Stimulated activated CD4-positive, alpha-beta T cell treated with anti-CD3 and anti-CD28 coated beads, Interleukin-1b, Interleukin-23, amount 100 ng/mL, for 4 hours (primary cell): ENCODE measurements around the gene SLC31A1.
"Not testable (repeated sequence)": the region's sequence is repeated elsewhere in the genome, so short reads cannot be mapped to it uniquely, and the experiment has no call there.

Experiments
- DNase-seq, 2 donors: peaks; one replicate each; pipeline ENCODE4 v3.0.0-alpha.2; 2020; ENCODE audit warnings: low read depth in 2 of 2

SLC31A1 gene

DNA sequence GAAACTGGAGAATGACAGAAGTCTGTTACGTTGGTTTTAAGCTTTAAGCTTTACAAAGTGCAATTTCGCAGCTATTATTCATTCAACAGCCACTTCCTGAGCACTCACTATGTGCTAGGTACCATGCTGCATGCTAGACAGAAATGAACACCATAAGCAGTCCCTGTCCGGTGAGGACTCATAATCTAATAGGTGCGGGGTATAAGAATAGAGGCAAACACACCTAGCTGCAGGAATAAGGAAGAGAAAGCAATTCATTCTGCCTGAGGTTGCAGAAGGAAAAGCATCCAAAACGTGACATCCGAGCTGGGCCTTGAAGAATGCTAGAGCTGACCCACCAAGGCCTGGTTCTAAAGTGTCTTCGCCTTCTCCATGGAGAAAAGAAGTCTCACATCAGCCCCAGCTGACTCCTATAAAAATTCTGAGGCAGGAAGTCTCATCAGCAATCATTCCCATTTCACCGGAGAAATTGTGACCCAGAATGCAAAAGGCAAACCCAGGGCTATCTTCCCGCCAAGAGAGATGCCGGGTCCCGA, 809 bp upstream of the SLC31A1 start:
- DNase-seq = no peak

DNA sequence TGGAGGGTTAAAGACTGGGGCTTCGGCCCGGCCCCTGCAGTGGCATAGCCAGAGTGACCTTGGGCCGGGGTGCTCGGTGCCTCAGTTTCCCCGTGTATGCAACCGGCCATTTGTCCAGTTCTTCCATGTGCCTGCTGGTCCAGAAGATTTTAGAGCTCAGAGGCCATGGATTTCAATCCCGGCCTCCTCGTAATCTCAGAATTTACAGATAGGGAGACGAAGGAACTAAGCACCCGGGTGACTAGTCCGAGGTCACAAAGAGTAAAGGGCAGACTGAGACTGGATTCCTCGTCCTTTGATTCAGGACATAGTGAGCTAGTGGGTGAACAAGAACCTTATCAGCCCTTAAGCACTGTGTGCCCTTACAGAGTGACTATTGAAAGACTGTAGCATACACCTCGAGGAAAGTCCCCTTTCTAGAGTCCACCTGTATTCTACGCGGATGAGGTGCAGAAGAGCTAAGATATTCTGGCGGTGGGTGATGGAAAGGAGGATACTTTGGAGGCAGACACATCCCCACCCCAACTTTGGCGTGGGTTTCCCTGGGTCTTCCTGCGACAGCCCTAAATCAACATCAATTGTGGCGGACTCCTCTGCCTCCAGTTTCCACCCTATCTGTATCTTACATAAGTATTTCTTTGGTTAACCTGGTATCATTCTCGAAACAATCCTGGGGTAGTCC, 597 bp downstream of the SLC31A1 start:
- DNase-seq = no peak

DNA sequence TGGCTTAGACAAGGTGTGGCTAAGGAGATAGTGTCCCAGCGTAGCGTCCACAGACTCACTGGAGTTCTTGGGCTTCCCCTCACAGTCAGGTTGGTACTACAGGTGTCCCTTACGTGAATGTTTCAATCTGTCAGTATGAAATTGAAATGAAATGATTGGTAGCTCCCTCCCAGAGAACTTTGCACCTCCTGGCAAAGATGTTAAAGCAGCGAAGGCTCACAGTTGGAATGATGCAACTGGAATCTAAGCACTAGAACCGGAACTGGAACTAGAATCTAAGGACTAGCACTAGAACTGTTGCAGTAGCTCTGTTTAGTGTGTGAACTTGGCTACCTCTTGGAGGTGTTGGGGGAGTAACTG, 1.1 kb downstream of the SLC31A1 start:
- DNase-seq = no peak

DNA sequence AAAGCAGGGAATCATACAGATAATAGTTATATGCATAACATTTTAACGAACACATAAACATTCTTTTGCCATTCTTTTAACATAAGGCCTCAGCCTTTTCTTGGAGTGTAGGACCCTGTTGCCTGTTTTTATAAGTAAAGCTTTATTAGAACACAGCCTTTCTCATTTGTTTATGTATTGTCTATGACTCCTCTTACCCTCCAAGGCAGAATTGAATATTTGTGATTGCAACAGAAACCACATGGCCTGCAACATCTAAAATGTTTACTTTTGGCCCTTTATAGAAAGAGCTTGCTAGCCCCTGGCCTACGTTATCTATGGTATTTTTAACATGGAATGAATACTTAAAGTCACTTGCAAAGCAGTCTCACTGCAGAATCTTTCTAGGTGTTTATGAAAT, 2.6 kb downstream of the SLC31A1 start:
- no peak for DNase-seq

DNA sequence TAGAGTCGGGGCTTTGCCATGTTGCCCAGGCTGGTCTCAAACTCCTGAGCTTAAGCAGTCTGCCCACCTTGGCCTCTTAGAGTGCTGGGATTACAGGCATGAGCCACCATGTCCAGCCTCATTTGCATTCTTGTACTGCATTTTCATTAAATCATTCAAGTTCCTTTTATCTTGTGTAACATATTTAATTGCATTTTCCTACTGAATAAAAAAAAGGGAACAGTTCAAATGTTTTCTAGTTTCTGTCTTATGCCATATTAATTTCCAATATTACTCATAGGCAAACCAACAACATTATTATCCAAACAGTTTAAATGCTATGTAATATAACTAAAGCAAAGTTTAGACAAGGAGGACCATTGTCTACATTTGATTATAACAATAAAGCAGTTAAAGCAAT, 6.1 kb downstream of the SLC31A1 start:
- no peak for DNase-seq

DNA sequence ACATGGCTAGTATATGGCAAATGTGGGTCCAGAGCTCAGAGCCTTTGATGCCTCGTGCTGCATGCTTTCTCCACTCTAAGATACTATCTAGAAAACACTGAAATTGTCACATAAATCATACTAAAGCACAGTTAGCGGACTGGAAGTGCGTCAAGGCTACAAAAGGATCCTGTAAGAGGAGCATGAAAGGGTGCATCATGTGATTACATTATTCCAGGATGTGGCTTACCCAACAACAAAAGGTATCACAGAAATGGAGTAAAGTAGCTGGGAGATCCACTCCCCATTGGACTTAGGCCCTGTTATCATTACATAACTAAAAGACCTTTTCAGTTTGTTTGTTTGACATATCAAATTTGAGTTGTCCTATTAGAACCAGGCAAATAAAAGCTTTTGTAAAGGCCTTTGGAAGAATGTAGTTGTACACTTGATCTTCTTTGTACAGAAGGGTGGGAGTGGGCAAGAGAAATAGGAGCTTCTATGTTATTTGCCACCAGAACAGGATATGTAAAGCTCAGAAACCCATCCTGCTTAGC, 6.9 kb downstream of the SLC31A1 start:
- no peak for DNase-seq

DNA sequence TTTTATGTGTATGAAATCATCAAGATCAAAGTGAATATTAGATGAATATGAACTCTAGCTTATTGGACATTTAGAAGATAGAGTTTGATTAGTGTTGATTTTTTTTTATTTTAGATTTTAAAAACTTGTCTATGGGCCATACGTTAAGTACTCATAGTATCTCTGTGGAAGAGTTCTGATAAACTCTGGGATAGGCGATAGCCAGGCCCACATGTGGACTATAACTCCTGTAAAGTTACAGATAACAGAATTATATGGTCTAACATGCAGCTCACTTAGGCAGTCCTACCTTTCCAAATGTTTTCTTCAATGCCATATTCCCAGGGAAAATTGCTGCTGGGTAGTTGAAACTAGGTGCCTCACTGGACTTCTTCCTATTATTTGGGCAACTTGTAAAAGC, 10.4 kb downstream of the SLC31A1 start:
- no peak for DNase-seq

DNA sequence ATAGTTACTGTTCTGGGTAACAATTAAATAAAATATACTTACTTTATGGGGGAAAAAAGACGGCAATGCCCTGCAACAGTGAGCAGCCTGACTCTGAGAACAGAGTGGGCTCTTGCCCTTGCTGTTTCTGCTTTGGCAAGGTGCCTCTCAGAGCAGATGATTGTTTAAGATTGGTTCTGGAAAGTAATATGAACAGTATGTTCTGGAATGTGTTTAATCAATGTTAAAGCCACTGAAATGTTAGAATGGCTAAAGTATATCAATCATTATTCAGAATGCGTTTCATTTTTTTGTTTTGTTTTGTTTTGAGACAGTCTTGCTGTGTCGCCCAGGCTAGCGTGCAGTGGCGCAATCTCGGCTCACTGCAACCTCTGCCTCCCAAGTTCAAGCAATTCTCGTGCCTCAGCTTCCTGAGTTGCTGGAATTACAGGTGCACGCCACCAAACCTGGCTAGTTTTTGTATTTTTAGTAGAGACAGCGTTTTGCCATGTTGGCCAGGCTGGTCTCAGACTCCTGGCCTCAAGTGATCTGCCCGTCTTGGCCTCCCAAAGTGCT, 14.4 kb downstream of the SLC31A1 start:
- DNase-seq = not testable (repeated sequence)

DNA sequence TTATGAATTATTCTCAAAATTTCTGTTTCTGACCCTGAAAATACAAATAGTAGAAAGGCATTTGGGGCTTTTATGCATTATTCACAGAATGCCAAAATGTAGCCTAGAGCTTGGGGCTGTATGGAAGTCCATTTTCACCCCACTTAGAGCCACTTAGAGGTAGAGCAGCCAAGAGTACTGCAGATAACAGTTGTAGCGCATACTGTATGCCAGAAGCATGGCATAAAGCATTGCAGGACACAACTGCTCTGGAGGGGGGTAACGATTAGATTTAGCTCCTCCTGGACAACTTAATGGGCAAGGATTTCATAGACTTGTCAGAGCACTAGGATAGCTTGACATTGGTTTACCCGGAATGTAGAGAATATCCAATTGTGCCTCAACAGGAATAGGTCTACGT, 15.7 kb downstream of the SLC31A1 start:
- DNase-seq = no peak

DNA sequence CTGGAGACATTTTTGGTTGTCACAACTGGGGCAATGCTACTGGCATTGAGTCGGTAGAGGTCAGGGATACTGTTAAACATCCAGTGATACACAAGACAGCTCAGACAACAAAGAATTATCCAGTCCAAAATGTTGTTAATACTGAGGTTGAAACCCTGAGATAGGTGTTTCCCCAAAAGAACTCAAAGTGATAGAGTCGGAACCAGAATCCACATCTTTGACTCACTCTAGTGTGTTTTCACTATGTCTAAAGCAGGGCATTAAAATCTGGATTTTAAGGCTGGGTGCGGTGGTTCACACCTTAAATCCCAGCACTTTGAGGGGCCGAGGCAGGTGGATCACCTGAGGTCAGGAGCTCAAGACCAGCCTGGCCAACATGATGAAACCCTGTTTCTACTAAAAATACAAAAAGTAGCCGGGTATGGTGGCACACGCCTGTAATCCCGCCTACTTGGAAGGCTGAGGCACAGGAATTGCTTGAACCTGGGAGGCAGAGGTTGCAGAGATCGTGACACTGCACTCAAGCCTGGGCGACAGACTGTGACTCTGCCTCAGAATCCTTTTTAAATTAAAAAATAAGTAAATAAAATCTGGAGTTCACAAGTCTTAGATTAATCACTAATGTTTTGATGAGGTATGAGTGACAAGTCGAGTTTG, 17.0 kb downstream of the SLC31A1 start:
- DNase-seq = no peak

DNA sequence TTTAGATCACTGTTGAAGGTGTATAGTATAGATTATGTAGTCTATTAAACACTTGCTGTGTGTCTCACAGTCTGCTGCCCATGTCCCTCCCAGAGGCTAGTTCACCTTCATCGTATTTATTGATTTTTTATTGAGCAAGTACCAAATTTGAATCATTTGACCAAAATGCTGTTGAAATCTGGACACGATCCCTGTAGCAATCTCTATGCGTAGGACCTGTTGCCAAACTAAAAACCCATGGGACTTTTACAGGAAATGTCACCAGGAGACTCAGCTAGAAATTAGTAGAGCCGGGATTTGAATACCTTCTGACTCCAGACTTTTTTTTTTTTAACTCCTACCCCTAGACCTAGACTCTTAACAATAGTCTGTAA, 17.5 kb downstream of the SLC31A1 start:
- DNase-seq = no peak

DNA sequence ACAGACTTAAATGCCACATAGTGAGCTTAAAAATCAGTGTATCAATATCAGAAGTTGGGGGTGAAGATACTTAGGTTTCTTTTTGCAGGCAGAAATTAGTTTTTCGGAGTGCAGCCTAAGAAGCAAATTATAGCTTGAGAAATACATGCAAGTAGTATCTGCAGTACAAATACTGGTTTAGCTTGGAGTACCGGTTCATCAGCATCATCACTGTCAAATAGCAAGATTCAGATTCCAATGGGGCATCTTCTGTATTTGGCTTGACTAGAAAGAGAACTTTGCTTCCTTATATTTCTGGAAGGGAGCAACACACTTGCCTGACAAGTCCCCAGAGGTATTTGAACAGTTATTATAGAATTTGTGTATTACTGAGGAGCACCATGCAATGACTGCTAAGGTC, 19.8 kb downstream of the SLC31A1 start:
- DNase-seq = no peak

DNA sequence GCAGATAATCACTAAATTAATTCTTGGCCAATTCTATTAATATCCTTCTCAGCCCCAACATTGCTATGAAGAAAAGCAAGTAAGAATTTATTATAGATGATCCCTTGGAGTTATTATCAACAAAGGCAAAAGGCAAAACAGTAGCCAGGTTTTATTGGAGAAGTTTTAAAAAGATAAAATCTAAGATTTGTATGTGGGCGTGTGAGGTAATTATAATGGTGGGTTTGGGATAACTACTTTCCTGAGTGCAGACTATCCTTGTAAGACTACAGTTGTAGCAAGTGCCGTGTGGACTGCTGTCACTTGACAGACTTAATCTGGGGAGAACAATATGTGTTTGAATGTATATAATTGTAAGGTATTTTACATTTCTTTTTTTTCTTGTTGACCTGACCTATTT, 23.2 kb downstream of the SLC31A1 start:
- no peak for DNase-seq

DNA sequence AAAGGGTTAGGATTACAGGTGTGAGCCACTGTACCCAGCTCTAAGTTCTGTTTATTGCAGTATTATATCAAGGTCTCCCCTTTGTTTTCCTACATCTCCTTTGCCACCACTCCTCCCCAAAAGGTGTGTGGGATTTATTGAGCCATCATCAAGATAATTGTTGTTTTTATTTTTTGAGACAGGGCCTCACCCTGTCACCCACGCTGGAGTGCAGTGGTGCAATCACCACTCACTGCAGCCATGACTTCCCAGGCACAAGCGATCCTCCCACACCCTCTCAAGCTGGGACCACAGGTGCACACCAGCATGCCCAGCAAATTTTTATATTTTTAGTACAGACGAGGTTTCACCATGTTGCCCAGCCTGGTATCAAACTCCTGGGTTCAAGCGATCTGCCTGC, 24.6 kb downstream of the SLC31A1 start:
- DNase-seq = no peak

DNA sequence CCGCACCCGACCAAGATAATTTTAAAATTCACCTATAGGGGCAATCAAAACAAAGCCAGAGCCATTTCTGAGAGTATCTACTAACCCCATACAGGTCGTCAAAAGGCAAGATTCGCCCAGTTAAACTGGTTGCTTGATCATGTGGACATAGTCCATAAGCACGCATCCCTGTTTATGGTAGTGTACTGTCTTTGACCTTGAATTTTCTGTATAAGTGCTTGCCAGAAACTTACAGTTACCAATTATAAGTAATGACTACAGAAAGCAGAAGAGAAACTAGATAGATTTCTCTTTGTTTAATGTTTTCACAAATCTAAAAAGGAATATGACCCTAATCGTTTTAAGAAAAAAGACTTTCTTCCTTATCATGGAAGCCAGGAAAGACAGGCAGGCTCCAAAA, 25.6 kb downstream of the SLC31A1 start:
- no peak for DNase-seq

DNA sequence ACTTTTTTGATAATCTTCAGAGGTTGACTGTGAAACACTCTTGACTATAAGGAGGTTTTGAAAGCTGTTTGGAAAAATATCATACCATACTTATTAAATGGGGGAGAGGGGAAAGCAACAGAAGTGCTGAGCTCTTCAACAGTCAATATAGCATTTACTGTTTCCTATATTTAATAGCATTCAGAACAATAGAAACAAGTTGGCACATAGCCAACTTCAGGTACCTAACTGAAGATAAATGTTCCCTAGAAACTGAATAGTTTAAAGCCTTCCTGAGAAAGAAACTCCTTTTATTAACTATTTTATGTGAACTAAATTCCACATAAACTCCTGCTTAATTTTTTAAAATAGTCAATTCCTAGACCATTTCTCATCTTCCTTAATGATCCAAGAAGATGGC, 26.3 kb downstream of the SLC31A1 start:
- no peak for DNase-seq

DNA sequence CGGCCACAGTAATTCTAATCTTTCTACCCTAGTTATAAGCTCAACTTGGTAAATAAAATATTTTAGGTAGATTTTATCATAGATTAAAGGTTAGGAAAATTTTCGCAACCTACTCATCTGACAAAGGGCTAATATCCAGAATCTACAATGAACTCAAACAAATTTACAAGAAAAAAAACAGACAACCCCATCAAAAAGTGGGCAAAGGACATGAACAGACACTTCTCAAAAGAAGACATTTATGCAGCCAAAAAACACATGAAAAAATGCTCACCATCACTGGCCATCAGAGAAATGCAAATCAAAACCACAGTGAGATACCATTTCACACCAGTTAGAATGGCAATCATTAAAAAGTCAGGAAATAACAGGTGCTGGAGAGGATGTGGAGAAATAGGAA, 28.3 kb downstream of the SLC31A1 start:
- not testable (repeated sequence) for DNase-seq

DNA sequence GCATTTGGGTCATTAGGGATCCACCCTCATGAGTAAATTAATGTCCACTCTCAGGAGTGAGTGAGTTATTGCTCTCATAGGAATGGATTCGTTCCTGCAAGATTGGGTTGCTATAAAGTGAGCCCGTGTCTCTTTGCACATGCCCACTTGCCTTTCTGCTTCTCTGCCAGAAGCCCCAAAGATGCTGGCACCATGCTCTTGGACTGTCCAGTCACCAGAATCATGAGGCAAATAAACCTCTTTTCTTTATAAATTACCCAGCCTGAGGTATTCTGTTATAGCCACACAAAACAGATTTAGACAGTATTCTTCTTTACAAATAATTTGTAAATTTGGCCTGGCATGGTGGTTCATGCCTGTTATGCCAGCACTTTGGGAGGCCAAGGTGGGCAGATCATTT, 29.5 kb downstream of the SLC31A1 start:
- DNase-seq = no peak

DNA sequence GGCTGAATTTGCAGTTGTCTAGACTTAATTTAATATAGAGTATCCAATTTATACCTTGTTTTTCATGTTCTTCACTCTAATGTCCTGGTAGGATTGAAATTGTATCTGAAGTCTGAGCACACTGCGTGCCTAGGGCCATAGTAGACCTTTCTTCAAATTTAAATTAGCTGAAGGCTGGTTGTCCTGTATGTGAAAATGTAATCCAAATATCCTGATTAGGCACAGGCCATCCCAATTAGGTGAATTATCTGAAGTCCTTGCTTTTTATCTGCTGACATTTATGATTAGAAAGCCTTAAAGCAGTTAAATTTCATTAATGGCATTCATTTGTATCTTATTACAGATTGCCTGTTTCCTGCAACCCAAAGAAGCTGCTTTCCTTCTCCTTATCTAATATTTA, 33.6 kb downstream of the SLC31A1 start:
- DNase-seq = no peak

DNA sequence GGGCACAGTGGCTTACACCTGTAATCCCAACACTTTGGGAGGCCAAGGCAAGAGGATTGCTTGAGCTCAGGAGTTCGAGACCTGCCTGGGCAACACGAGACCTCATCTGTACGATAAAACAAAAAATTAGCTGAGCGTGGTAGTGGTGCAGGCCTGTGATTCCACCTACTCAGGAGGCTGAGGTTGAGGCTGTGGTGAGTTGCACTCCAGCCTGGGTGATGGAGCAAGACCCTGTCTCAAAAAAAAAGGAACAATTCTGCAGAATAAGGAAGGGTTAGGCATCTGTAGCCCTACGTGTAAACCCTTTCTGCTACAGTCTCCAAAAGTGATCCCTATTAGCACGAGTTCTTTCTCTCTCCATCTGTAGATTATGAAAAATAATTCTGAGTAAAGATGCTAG, 34.1 kb downstream of the SLC31A1 start:
- DNase-seq = no peak

DNA sequence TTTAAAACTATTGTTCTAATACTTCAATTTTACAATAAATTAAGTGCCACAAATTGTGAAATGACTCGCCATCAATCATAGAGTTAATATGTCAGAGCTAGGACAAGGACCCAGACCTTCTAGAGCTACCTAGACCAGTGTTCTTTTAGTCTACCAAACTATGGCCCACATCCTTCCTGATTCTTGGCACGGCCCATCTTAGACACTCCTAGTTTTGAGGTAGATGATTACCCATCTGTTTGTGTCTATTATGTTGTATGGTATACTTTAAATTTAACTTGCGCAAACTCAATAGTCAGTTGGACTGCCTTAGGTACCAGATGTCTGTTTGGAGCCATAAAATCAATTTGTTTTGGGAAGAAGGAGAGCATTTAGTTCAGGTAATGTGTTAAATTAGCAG, 36.5 kb downstream of the SLC31A1 start:
- no peak for DNase-seq

DNA sequence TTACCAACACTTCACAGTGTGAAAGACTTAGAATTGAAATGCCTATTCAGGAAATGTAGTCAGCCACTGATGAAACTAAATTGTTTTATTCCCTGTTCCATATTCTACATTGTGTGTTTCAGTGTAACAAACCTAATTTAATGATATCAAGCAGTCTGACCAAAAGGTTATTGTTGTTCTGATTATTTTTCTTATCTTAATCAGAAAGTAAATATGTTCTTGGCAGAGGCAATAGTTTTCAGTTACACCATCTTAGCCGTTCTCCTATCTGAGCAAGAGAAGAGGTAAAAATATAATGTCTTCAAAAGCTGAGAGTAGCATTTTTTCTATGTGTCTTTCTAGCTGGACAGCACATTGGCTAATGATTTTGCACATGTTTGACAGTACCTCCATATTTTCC, 36.9 kb downstream of the SLC31A1 start:
- no peak for DNase-seq
